SU-DHL-6 (cell line): Measurements from ENCODE around the gene IGF1.

Experiments used
- H2AFZ ChIP-seq: fragments of 200-600 bp; sonication (generic); 2 replicates; pipeline ENCODE4 v1.6.1; 2014; ENCODE audit warnings: low read depth, mild to moderate bottlenecking, moderate library complexity, mixed read lengths, antibody characterized with exemption, low read length; ENCODE audit not compliant: severe bottlenecking
- H3F3A ChIP-seq: fragments of 200-600 bp; shearing (Covaris generic); 2 replicates; pipeline ENCODE4 v1.6.0; 2016; ENCODE audit warnings: antibody characterized with exemption, mild to moderate bottlenecking; ENCODE audit not compliant: insufficient read depth
- H3K27ac ChIP-seq: fragments of 200-600 bp; sonication (generic); 2 replicates; pipeline ENCODE4 v1.5.1; 2016; ENCODE audit warnings: low read depth, mild to moderate bottlenecking, low read length, moderate library complexity, mixed read lengths
- H3K27me3 ChIP-seq: fragments of 200-600 bp; sonication (generic), shearing (Covaris generic); 2 replicates; pipeline ENCODE4 v1.6.0; 2014; ENCODE audit warnings: mild to moderate bottlenecking, low read length
- H3K36me3 ChIP-seq: fragments of 200-600 bp; sonication (generic); 2 replicates; pipeline ENCODE4 v1.6.1; 2014; ENCODE audit warnings: mild to moderate bottlenecking, low read length, mixed read lengths
- H3K4me2 ChIP-seq: fragments of 300-600, 200-600 bp; shearing (Covaris generic), sonication (generic); 2 replicates; pipeline ENCODE4 v1.6.0; 2014; ENCODE audit warnings: low read length, low read depth, mild to moderate bottlenecking; ENCODE audit not compliant: poor library complexity, severe bottlenecking
- H3K4me3 ChIP-seq: fragments of 200-600 bp; sonication (generic); 2 replicates; pipeline ENCODE4 v1.5.1; 2014; ENCODE audit warnings: antibody characterized with exemption, low read length, mild to moderate bottlenecking, mixed read lengths; ENCODE audit not compliant: insufficient read depth, poor library complexity, severe bottlenecking
- H3K79me2 ChIP-seq: fragments of 200-600 bp; sonication (generic); 2 replicates; pipeline ENCODE4 v1.6.1; 2014; ENCODE audit warnings: mild to moderate bottlenecking, low read length, moderate library complexity; ENCODE audit not compliant: insufficient read depth
- H3K9ac ChIP-seq: fragments of 200-600 bp; sonication (generic); 2 replicates; pipeline ENCODE4 v1.7.0; 2014; ENCODE audit warnings: mild to moderate bottlenecking, low read length
- H3K9me2 ChIP-seq: fragments of 200-600 bp; sonication (generic); replicated peaks from 2 replicates; pipeline ENCODE4 v1.6.1; 2014; ENCODE audit warnings: low read length; ENCODE audit not compliant: insufficient read depth
- H3K9me3 ChIP-seq: fragments of 200-600 bp; sonication (generic); 2 replicates; pipeline ENCODE4 v1.6.1; 2014; ENCODE audit warnings: low read length, mixed read lengths; ENCODE audit not compliant: insufficient read depth
- H4K20me1 ChIP-seq: fragments of 200-600 bp; sonication (generic); 2 replicates; pipeline ENCODE4 v1.6.1; 2014; ENCODE audit warnings: low read depth, mild to moderate bottlenecking, antibody characterized with exemption, low read length, moderate library complexity, mixed read lengths
- CTCF ChIP-seq: fragments of 200-600 bp; sonication (generic); IDR thresholded peaks from one replicate; pipeline ENCODE4 v1.5.1; 2017; ENCODE audit warnings: antibody characterized with exemption, mild to moderate bottlenecking, low read length, moderate library complexity; ENCODE audit not compliant: insufficient read depth, poor library complexity, severe bottlenecking
- EZH2phosphoT487 ChIP-seq: fragments of 200-600 bp; sonication (generic), shearing (Covaris generic); conservative IDR thresholded peaks from 2 replicates; pipeline ENCODE4 v1.6.1; 2018; ENCODE audit warnings: mild to moderate bottlenecking, antibody characterized with exemption, low read length, moderate library complexity, mixed read lengths

IGF1 gene

GRCh38 chr12:102484017-102484416, 3.7 kb upstream of the IGF1 start:
- no peak overlapping the region for H3K9ac ChIP-seq
- no peak overlapping the region for H3K4me2 ChIP-seq
- H3F3A ChIP-seq = no peaks in the 10 kb centered on the region
- H3K27me3 ChIP-seq = no peaks in the 10 kb centered on the region
- H3K27ac ChIP-seq = no peak overlapping the region
- H4K20me1 ChIP-seq = no peaks in the 10 kb centered on the region
- no peak overlapping the region for H3K4me3 ChIP-seq
- no peaks in the 10 kb centered on the region for H3K79me2 ChIP-seq
- H2AFZ ChIP-seq = no peak overlapping the region
- TF ChIP-seq EZH2phosphoT487 = no peak
- TF ChIP-seq CTCF = no peak
- no peaks in the 10 kb centered on the region for H3K36me3 ChIP-seq
- no peaks in the 10 kb centered on the region for H3K9me2 ChIP-seq
- no peaks in the 10 kb centered on the region for H3K9me3 ChIP-seq

GRCh38 chr12:102483466-102483865, 3.1 kb upstream of the IGF1 start:
- Histone ChIP-seq H3K9ac (no peak overlapping the region), H3K27me3 (no peaks in the 10 kb centered on the region), H2AFZ (no peak overlapping the region), H3K4me2 (no peak overlapping the region), H3K36me3 (no peaks in the 10 kb centered on the region), H3F3A (no peaks in the 10 kb centered on the region), H3K79me2 (no peaks in the 10 kb centered on the region), H3K4me3 (no peak overlapping the region), H3K27ac (no peak overlapping the region), H3K9me2 (no peaks in the 10 kb centered on the region), H4K20me1 (no peaks in the 10 kb centered on the region), H3K9me3 (no peaks in the 10 kb centered on the region)
- TF ChIP-seq EZH2phosphoT487 = no peak
- TF ChIP-seq CTCF = no peak

- Histone ChIP-seq H3K9me3 (no peaks in the 10 kb centered on the region), H3K9ac (no peak overlapping the region), H3K4me2 (no peak overlapping the region), H3K9me2 (no peaks in the 10 kb centered on the region), H4K20me1 (no peaks in the 10 kb centered on the region), H3K27me3 (no peaks in the 10 kb centered on the region), H3K36me3 (no peaks in the 10 kb centered on the region), H3F3A (no peaks in the 10 kb centered on the region), H3K79me2 (no peaks in the 10 kb centered on the region), H3K27ac (no peak overlapping the region), H2AFZ (no peak overlapping the region), H3K4me3 (no peak overlapping the region)
- TF ChIP-seq CTCF (no peak), EZH2phosphoT487 (no peak)
Observed at GRCh38 chr12:102481705-102482425, 1.5 kb upstream of the IGF1 start.
